HG03139 (cell line): ENCODE results near the gene NOC2L.

Experiments used
- ATAC-seq: cut with Tn5 transposase; IDR thresholded peaks from one replicate; pipeline ENCODE4 v1.9.1; 2021; ENCODE audit not compliant: unreplicated experiment

NOC2L gene

DNA sequence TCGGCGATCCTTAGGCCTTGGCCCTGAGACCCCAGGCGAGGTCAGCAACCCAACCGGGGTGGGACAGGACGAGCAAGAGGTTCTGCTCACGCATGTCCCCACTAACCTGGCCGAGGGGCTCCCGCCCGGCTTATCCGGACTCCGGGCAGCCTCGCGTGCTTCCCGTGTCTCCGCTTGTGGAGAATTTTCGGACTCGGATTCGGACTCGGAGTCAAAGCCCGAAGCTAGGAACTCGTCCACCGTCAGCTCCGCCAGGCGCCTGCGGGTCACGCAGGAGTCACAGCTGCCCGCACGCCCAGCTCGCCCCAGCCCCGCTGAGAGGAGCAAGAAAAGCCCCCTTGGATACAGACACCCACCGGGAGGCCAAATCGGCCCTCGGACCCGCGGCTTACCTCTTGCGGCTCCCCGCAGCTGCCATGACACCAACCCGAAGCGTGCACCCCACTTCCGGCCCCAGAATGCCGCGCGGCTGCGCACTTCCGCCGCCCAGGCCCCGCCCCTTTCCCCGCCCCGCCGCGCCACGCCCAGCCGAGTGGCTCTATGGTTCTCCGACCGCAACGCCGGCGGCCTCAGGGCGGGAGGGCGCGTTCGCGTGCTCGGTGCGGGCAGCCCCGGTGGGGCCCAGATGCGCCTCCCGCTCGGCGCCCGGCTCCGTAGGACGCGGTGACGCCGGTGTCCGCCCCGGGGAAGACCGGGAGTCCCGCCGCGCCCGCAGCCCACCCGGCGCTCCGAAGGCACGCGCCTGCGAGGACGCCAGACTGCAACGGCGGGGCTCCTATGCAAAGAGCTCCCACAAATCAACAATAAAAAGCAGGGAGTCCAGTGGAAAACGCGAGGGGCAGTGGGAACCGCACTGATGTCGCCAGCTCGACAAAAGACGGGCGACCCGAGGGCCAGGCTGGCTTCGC, at the start of gene NOC2L:
Gene NOC2L, minus strand, starts transcription at position 434 of the 908 bp plus-strand sequence. Its CDS starts 16 bp downstream, at position 418.
- peak; percentile 62 for ATAC-seq

- no peak for ATAC-seq
Observed at GRCh38 chr1:1006305-1007159, 47.5 kb upstream of the NOC2L start.

DNA sequence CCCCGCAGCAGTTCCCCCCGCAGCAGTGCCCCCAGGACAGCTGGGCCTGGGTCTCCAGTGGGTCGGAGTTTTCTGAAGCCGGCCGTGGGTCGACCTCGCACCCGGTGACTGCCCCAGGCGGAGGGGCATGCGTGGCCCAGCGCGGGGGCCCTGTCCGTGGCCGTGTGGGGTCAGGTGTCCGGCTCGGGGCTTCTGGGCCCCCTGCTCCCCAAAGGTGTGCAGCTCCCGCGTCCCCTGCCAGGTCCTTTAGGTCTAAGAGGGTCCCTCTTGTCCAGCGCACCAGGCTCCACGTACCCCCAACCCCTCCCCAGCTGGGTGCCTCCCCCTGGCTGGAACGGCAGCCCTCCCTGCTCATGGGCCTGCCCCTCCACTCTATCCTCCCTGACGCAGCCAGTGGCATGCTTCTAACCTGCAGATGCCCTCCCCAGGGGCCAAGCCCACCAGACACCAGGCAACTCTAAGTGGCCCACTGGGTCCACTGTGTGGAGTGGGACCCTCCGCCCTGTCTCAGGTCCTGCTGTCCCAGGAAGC, 46.8 kb upstream of the NOC2L start:
- no peak for ATAC-seq

- ATAC-seq = no peak
Observed at GRCh38 chr1:1004780-1005697, 46.0 kb upstream of the NOC2L start.

DNA sequence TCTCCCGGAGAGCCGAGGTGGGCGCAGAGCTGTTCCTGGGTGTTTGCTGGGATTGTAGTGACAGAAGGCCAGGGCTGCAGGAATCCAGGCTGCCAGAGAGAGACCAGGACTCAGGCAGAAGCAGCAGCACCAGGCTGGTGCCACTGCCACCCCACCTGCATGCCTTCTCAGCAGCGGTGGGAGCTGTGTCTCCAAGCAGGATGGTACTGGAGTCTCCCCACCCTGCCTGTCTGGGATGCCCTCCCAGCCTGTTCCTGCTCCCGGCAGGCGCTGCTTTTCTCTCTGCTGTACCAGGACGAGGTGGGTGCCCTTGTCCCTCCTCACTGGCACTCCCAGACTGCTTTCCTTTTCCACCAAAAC, 45.3 kb upstream of the NOC2L start:
- no peak for ATAC-seq

DNA sequence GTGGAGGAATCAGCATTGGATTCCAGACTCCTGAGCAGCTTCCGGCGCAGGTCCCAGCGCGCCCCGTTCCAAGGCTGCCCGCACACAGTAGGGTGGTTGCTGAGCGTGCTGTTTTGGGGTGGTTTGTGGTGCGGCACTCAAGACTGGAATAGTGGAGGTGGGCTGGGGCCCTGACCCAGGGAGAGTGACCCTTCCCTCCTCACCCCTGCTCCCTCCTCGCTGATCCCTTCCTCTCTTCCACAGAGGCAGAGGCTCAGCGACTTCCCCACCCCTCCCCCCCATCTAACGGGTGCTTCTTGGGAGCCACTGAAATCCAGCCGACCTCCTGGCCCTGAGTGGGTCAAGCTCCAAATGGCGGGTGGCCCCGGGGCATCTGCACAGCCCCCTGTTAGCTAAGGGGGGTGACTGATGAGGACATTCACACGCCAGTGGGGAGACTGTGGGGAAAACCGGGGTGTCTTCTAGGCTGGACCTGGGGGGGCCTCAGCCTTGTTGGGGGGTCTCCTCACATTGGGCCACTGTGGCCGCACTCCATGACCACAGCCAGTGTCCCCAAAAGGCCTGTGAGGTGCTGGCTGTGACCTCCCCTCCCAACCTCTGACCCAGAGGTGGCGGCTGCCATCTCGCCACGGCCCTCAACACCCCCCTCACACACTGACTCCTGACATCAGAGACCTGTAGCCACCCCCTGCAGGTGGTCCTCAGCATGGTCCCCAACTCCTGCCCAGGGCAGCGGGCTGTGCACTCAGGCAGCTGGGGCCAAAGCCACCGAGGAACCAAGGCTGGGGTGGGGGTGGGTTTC, 44.8 kb upstream of the NOC2L start:
- ATAC-seq = no peak

GRCh38 chr1:1001057-1001783, 42.2 kb upstream of the NOC2L start:
- ATAC-seq = no peak

DNA sequence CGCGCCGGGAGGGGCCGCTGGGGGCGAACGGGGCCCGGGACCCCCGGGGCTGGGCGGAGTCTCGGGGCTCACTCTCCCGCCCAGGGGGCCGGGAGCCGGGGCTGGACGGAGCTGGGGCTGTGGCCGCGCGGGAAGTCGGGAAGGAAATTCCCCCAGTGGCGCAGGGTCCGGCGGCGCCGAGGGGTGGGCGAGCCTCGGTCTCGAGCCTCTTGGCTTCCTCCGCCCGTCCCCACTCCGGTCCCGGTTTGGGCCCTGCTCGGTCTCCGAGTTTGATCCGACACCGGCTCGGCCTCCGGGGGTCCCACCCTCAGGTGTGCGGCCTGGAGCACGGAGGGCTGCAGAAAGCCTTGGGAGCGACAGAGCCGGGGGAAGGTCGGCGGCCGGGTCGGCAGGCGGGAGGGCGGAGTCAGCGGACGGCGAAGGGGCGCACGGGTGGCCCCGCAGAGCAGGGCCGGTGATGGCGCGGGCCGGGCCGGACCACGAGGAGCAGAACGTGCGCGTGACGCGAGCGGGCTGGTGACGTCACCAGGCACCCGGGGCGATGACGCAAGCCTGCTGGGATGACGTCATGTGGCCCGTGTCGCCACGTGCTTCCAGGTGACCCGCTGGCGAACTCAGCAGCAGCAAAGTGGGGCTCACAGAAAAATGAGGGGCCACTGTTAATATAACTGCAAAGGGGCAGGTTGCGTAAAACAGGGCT, 41.5 kb upstream of the NOC2L start:
- ATAC-seq = no peak

DNA sequence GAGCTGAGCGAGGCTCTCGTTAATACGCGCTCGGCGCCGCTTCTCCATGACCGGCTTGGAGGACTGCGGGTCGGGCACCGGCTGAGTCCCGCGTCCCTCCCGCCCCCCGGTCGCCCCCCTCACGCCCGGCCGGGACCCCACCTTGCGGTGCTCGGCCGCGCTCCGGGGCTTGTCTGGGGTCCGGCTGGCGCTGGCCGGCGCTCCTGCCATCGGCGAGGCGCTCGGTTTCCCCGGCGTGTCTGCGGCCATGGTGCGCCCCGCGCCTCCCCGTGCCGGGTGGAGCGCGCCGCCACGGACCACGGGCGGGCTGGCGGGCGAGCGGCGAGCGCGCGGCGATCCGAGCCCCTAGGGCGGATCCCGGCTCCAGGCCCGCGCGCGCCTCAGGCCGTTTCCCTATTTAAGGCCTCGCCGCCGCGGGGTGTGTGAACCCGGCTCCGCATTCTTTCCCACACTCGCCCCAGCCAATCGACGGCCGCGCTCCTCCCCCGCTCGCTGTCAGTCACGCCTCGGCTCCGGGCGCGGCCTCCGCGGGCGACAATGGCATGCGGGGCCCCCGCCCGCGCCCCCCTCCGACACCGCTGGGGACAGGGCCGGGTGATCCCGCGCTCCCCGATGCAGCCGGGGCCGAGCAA, 40.8 kb upstream of the NOC2L start, which contains the start of gene HES4:
Gene HES4, minus strand, starts transcription at position 373 of the 632 bp plus-strand sequence. Its CDS starts 124 bp downstream, at position 249.
- no peak for ATAC-seq

DNA sequence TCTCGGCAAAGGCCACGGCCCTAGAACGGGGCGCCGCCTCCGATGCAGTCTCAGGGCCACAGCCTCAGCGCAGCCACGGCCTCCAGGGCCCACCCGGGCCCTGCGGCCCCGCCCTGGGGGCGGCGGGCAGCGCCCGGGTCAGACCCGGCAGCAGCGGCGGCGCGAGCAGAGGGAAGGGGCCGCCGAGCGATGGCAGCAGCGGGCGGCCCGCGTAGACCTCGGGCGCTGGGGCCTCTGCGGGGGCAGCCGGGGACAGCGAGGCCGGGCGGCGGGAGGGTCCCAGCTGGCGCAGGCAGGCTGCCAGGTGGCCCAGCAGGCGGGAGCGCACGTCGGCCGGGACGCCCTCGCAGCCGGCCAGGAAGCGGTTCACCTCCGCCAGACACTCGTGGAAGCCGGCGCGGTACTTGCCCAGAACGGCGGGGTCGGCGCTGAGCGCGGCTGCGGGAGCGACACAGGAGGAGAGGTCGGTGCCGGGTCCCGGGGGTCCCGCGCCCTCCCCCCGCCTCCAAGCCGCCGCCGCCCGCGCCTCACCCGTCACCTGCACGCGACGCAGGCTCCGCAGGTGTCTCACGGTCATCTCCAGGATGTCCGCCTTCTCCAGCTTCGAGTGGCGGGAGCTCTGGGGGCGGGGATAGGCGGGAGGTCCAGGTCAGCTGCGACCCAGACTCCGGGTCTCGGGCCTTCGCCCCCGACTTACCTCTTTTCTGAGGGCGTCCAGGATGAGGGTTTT, 40.1 kb upstream of the NOC2L start:
- ATAC-seq = no peak

- ATAC-seq = no peak
Observed at GRCh38 chr1:998745-998994, 39.6 kb upstream of the NOC2L start.

DNA sequence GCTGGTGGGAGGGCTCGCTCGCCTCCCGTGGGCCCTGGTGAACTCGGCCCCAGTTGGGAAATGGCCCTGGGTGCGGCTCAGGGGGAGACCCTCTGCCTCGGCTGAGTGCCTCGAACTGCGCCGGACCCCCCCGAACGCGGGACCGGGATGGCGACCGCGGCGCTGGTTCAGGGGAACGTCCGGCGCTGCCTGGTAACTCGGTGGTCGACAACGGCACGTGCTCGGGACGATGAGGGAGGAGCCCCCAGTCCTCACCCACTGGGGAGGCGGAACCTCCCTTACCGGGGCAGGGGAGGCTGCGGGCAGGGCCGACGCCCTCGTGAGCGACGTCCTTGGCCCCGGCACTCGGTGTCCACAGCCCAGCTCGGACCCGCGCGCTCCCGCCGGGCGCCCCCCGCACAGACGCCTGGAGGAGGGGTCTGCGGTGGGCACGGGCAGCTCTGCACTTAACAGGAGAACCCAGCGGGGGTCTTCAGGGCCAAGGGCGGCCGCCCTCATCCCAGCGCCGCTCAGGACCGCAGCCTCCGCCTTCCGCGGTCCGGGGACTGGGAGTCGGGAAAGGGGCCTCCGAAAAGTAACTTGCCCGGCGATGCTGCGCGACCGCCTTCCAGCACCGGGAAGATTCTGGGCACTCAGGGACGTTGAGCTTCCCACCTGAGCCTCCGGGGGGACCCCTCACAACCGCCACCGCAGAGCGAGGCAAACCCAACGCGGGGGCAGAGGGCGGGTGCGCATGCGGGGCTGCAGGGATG, 39.1 kb upstream of the NOC2L start:
- no peak for ATAC-seq

GRCh38 chr1:997713-997992, 38.6 kb upstream of the NOC2L start:
- no peak for ATAC-seq

DNA sequence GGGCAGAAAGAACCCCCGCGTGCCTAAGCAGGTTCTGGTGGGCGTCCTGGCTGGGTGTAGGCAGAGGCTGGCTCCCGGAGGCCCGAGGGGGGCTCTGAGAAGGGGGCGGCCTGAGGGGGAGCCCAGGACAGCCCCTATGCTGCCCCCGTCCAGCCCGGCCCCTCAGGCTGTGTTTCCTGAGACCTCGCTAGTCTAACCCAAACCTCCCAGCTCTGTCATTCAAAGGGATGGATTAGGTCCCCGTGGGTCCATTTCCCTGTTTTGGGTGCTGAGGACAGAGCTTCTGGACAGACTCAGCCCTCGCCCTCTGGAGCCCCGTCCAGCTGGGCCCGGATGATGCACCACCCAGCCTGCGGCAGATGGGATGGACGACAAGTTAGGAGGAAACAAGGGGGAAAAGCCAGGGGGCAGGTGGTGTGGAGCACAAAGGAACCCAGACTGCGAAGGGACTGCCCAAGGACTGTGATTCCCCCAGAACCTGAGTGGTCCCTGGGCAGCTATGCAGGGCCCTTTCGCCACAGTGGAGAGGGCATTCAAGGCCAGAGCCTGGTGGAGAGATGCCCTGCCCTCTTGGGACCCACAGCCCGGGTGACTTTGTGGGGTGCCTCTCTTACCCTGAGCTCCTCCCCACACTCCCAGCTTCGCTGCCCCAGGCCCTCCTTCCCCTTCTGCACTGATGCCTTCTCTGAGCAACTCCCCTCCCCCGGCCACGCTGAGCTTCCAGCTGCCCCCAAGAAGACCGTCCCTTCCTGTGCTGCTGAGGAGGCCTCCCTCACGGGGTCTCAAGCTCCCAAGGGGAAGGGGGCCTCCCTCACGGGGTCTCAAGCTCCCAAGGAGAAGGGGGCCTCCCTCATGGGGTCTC, 38.0 kb upstream of the NOC2L start:
- no peak for ATAC-seq

GRCh38 chr1:995665-996633, 36.9 kb upstream of the NOC2L start:
- no peak for ATAC-seq
